GM12878 (cell line): ENCODE data around the gene ITGA2. TPM values are rescaled to one million over a fixed set of nuclear protein-coding genes. Genes with fewer than 3 reads are reported as not detected.

Experiments used
- ATAC-seq: fragments of 200-7000 bp; cut with Tn5 transposase; 3 replicates; pipeline ENCODE4 v1.9.1; 2020; ENCODE audit warnings: mild to moderate bottlenecking, moderate library complexity
- BruUV-seq: library from RNA; stranded (reverse); fragments of 400-500 nt; replicated peaks from 2 replicates; lab custom pipeline; 2021; lab: Mats Ljungman, UMichigan
- CTCF ChIA-PET: fragments of 300-600 bp; sonication (Branson Sonifier 250); formaldehyde crosslinking; extraction: SDS; loops from one replicate; lab custom pipeline; 2021; ENCODE audit warnings: inconsistent platforms; lab: Yijun Ruan, JAX
- POLR2A ChIA-PET: fragments of 350-600 bp; formaldehyde crosslinking; extraction: SDS; loops from one replicate; lab custom pipeline; 2021; ENCODE audit warnings: inconsistent platforms; lab: Charles Lee
- RAD21 ChIA-PET: fragments of 300-600 bp; sonication (Branson Sonifier 250); formaldehyde crosslinking; loops from one replicate; lab custom pipeline; 2023; ENCODE audit warnings: antibody characterized with exemption; ENCODE audit not compliant: unreplicated experiment; lab: Charles Lee
- SMC1A ChIA-PET: fragments of 300-600 bp; sonication (Branson Sonifier 250); formaldehyde crosslinking; loops from one replicate; lab custom pipeline; 2023; ENCODE audit not compliant: unreplicated experiment, uncharacterized antibody; lab: Charles Lee
- DNase-seq: peaks from one replicate; pipeline ENCODE4 v3.0.0-alpha.2; 2011; ENCODE audit warnings: low read depth, low spot score
- FAIRE-seq: peaks from 3 replicates; lab custom pipeline; 2011; peaks lifted over from hg19 to GRCh38; lab: Jason Lieb, UNC
- H2AFZ ChIP-seq: 2 replicates; pipeline ENCODE4 v1.6.0; 2011; ENCODE audit warnings: low read depth, low read length, control low read depth; ENCODE audit not compliant: control insufficient read depth
- H3K27ac ChIP-seq: 2 replicates; pipeline ENCODE4 v1.5.1; 2011; ENCODE audit warnings: control low read depth; ENCODE audit not compliant: control insufficient read depth, insufficient read depth
- H3K27me3 ChIP-seq, 2 experiments: replicated peaks in 1 of 2; 2 replicates each; pipeline versions ENCODE4 v1.6.0 to v1.6.1; 2011; ENCODE audit warnings: low read length in 1 of 2; ENCODE audit not compliant: control insufficient read depth in 2 of 2, insufficient read depth in 2 of 2
- H3K36me3 ChIP-seq, 2 experiments: 2 replicates each; pipeline ENCODE4 v1.5.1; 2011; ENCODE audit warnings: low read length in 1 of 2; ENCODE audit not compliant: control insufficient read depth in 2 of 2, insufficient read depth in 2 of 2
- H3K4me1 ChIP-seq: 2 replicates; pipeline ENCODE4 v1.6.1; 2011; ENCODE audit warnings: mild to moderate bottlenecking, low read length, moderate library complexity, mixed read lengths; ENCODE audit not compliant: control insufficient read depth, insufficient read depth
- H3K4me2 ChIP-seq: 2 replicates; pipeline ENCODE4 v1.6.0; 2011; ENCODE audit warnings: control low read depth; ENCODE audit not compliant: control insufficient read depth, insufficient read depth
- H3K4me3 ChIP-seq: fragments of 200-600 bp; sonication (generic); 2 replicates; pipeline ENCODE4 v1.5.1; 2016
- H3K79me2 ChIP-seq: 2 replicates; pipeline ENCODE4 v1.6.0; 2011; ENCODE audit warnings: low read length; ENCODE audit not compliant: control insufficient read depth, insufficient read depth
- H3K9ac ChIP-seq: 2 replicates; pipeline ENCODE4 v1.8.0; 2011; ENCODE audit warnings: low read length, control low read depth, mixed read lengths; ENCODE audit not compliant: control insufficient read depth, insufficient read depth
- H3K9me3 ChIP-seq: replicated peaks from 3 replicates; pipeline ENCODE4 v1.5.1; 2011; ENCODE audit warnings: mild to moderate bottlenecking, low read length; ENCODE audit not compliant: control insufficient read depth, insufficient read depth
- H4K20me1 ChIP-seq: 2 replicates; pipeline ENCODE4 v1.6.0; 2011; ENCODE audit not compliant: control insufficient read depth, insufficient read depth
- ATF7 ChIP-seq: fragments of 450-650 bp; IDR thresholded peaks from 2 replicates; pipeline ENCODE4 v1.6.1; 2016; ENCODE audit warnings: low read depth, mild to moderate bottlenecking
- BRCA1 ChIP-seq: IDR thresholded peaks from 2 replicates; pipeline ENCODE4 v1.6.1; 2011; ENCODE audit warnings: low read depth, low read length, improper control_type of control experiment
- CEBPB ChIP-seq, 2 experiments: fragments of 150-350 bp in 1 of 2; IDR thresholded peaks; 2 replicates each; pipeline ENCODE4 v1.6.1; 2012 to 2014; ENCODE audit warnings: low read depth in 2 of 2, low read length in 2 of 2, borderline replicate concordance in 1 of 2, inconsistent platforms in 1 of 2
- CREM ChIP-seq: IDR thresholded peaks from 2 replicates; pipeline ENCODE4 v1.6.1; 2014; ENCODE audit warnings: antibody characterized with exemption, low read depth
- GABPA ChIP-seq: IDR thresholded peaks from 2 replicates; pipeline ENCODE4 v1.6.1; 2014; ENCODE audit warnings: antibody characterized with exemption, low read depth, mild to moderate bottlenecking, inconsistent platforms
- JUNB ChIP-seq: IDR thresholded peaks from 2 replicates; pipeline ENCODE4 v1.6.1; 2016; ENCODE audit warnings: antibody characterized with exemption, mild to moderate bottlenecking
- MTA2 ChIP-seq: fragments of 450-650 bp; IDR thresholded peaks from 2 replicates; pipeline ENCODE4 v1.6.1; 2016; ENCODE audit warnings: low read depth, mild to moderate bottlenecking, moderate library complexity
- SPI1 ChIP-seq: IDR thresholded peaks from 2 replicates; pipeline ENCODE4 v1.6.1; 2011; ENCODE audit warnings: low read depth, mild to moderate bottlenecking, low read length, moderate library complexity, borderline replicate concordance; ENCODE audit not compliant: insufficient read depth
- ZNF24 ChIP-seq: fragments of 450-650 bp; IDR thresholded peaks from 2 replicates; pipeline ENCODE4 v1.6.1; 2017; ENCODE audit warnings: antibody characterized with exemption, mild to moderate bottlenecking
- ZNF384 ChIP-seq: IDR thresholded peaks from 2 replicates; pipeline ENCODE4 v1.6.1; 2012; ENCODE audit warnings: low read depth, mild to moderate bottlenecking, low read length, improper control_type of control experiment, borderline replicate concordance
- ZNF592 ChIP-seq: fragments of 450-650 bp; IDR thresholded peaks from 2 replicates; pipeline ENCODE4 v1.6.1; 2017; ENCODE audit warnings: mild to moderate bottlenecking, moderate library complexity
- ZNF622 ChIP-seq: fragments of 450-650 bp; IDR thresholded peaks from 2 replicates; pipeline ENCODE4 v1.6.1; 2017; ENCODE audit warnings: mild to moderate bottlenecking, inconsistent platforms
- ZZZ3 ChIP-seq: IDR thresholded peaks from 2 replicates; pipeline ENCODE4 v1.6.1; 2011; ENCODE audit warnings: low read depth; ENCODE audit not compliant: control insufficient read depth, insufficient read length
- WGBS: methylation state at CpG from one replicate; pipeline ENCODE4 v1.1.6; 2016; ENCODE audit warnings: low lambda C conversion rate; ENCODE audit not compliant: insufficient replicate concordance, insufficient coverage; ENCODE audit errors: missing lambda C conversion rate; 5-methylcytosine and 5-hydroxymethylcytosine counted together
- in situ Hi-C: fragments of 300-500 bp; cut with MboI; formaldehyde crosslinking; loops from 9 replicates; pipeline ENCODE4 v1.14.3; 2018; ENCODE audit warnings: mixed read lengths
- intact Hi-C: fragments of 100-400 bp; cut with micrococcal nuclease; formaldehyde crosslinking; loops from one replicate; pipeline ENCODE4 v1.14.2; 2022; ENCODE audit not compliant: unreplicated experiment
- polyA plus RNA-seq, 11 experiments: library from polyadenylated mRNA; depleted of rRNA in 4 of 11; unstranded in 6 of 11; stranded (reverse) in 5 of 11; fragments of >200 nt; fragmentation: Nextera tagmentation in 4 of 11; fragmentation: Illumina TruSeq in 1 of 11; extraction: Ambion mirVana in 4 of 11; extraction: Trizol in 1 of 11; gene quantifications; 1 replicate in 1 of 11; 2 replicates in 10 of 11; pipeline versions ENCODE4 v1.2.1 to v1.2.3, GENCODE V29; 2011 to 2016; ENCODE audit warnings: inconsistent platforms in 2 of 11, missing spikeins in 2 of 11, low read depth in 1 of 11
- total RNA-seq, 4 experiments: library from RNA; depleted of rRNA in 3 of 4; stranded (reverse); fragments of >200 nt in 3 of 4; fragmentation: Illumina TruSeq in 1 of 4; extraction: Trizol in 1 of 4; gene quantifications; 2 replicates each; pipeline versions ENCODE4 v1.2.1 to v1.2.3, GENCODE V29; 2013 to 2021

ITGA2 gene
- total and polyA plus RNA-seq, 10 of the 15 experiments (the other 5 are each of a cell fraction or from before 2014, with no cell fraction given) = under 0.01 to 0.13 (median 0.03) TPM; not detected in 6

GRCh38 chr5:52998552-52999313 lies 9.6 kb downstream of the ITGA2 start:
- no peak overlapping the region for H3K4me3 ChIP-seq
- no peak overlapping the region for H3K9ac ChIP-seq
- no peak overlapping the region for H3K4me2 ChIP-seq
- H3K27ac ChIP-seq = no peak overlapping the region
- ATAC-seq = peak; percentile 78
- DNase-seq = no peak
- no peaks in the 10 kb centered on the region; a peak in 1 of 4 replicates for H3K27me3 ChIP-seq
- POLR2A ChIA-PET = no interaction called here
- H3K9me3 ChIP-seq = no peaks in the 10 kb centered on the region
- SMC1A ChIA-PET = no interaction called here
- TF ChIP-seq BRCA1 = no peak
- no peak for TF ChIP-seq ZNF384
- no peak for TF ChIP-seq JUNB
- peak; percentile 71; the same call in 1 of the 2 replicates for TF ChIP-seq SPI1
- TF ChIP-seq ZNF24 = 0 out of 2 replicates have a peak, but pooled peaks have one; percentile 68
- 0 out of 2 replicates have a peak, but pooled peaks have one; percentile 19 for TF ChIP-seq MTA2
- H3K4me1 ChIP-seq = no peaks in the 10 kb centered on the region
- no peak overlapping the region for H2AFZ ChIP-seq
- no peak for FAIRE-seq
- no peaks in the 10 kb centered on the region for H3K79me2 ChIP-seq
- intact Hi-C loops = no loop called here
- no peaks in the 10 kb centered on the region for H3K36me3 ChIP-seq
- CTCF ChIA-PET = interaction anchor here (1.2 kb wide), 1 partner anchor 1235 kb away, joined by 3 read pairs; no protein-coding TSS in a partner anchor
- no TSS peak for BruUV-seq
- no peaks in the 10 kb centered on the region for H4K20me1 ChIP-seq
- in situ Hi-C loops = no loop called here
- WGBS = 33% methylated on average over 2 of the region's 2 CpGs
- RAD21 ChIA-PET = interaction anchor here (0.6 to 2.3 kb wide), 2 partner anchors 50 to 1854 kb away, joined by 4 to 5 read pairs; no protein-coding TSS in a partner anchor

- FAIRE-seq (no peak), ATAC-seq (peak; percentile 44; the same call in 2 of the 3 replicates), DNase-seq (no peak)
- Histone ChIP-seq H3K4me3 (no peak overlapping the region), H2AFZ (no peak overlapping the region), H3K79me2 (no peaks in the 10 kb centered on the region), H3K27ac (no peak overlapping the region), H3K9me3 (no peaks in the 10 kb centered on the region), H3K4me2 (no peak overlapping the region), H3K4me1 (no peaks in the 10 kb centered on the region), H3K36me3 (no peaks in the 10 kb centered on the region), H3K9ac (no peak overlapping the region), H3K27me3 (no peaks in the 10 kb centered on the region; a peak in 1 of 4 replicates), H4K20me1 (no peaks in the 10 kb centered on the region)
- ChIA-PET CTCF (no interaction called here), RAD21 (no interaction called here), POLR2A (no interaction called here), SMC1A (no interaction called here)
- WGBS = 0% methylated on average over 1 of the region's 1 CpG
- BruUV-seq = no TSS peak
- in situ Hi-C loops (no loop called here), intact Hi-C loops (no loop called here)
- no peak for TF ChIP-seq ZZZ3
- no peak for TF ChIP-seq ATF7
- no peak for TF ChIP-seq CEBPB (IDR thresholded peaks at IDR 0.05; ENCODE audit: borderline replicate concordance in 1 of 2, low read depth in 2 of 2, low read length in 2 of 2)
- no peak for TF ChIP-seq ZNF622
- no peak for TF ChIP-seq CREM
- no peak for TF ChIP-seq GABPA
- no peak for TF ChIP-seq ZNF592
- TF ChIP-seq ZNF384 = no peak
These were observed 10.3 kb downstream of the ITGA2 start for GRCh38 chr5:52999344-52999949.
